HL-60 (cell line): ENCODE data around the gene PDE8A.

Experiments used
- TF ChIP-seq, protein P1 (sequence below): IDR thresholded peaks from one replicate; pipeline ENCODE4 v1.5.1; 2011; ENCODE audit warnings: low read length, control low read depth, inconsistent platforms; ENCODE audit not compliant: insufficient read depth
- TF ChIP-seq, protein P2 (sequence below): IDR thresholded peaks from 2 replicates; pipeline ENCODE4 v1.6.1; 2012; ENCODE audit warnings: low read depth; ENCODE audit not compliant: insufficient replicate concordance

GRCh38 chr15:85124173-85124572 is 142.5 kb downstream of the PDE8A start:
- TF ChIP-seq, protein P1, sequence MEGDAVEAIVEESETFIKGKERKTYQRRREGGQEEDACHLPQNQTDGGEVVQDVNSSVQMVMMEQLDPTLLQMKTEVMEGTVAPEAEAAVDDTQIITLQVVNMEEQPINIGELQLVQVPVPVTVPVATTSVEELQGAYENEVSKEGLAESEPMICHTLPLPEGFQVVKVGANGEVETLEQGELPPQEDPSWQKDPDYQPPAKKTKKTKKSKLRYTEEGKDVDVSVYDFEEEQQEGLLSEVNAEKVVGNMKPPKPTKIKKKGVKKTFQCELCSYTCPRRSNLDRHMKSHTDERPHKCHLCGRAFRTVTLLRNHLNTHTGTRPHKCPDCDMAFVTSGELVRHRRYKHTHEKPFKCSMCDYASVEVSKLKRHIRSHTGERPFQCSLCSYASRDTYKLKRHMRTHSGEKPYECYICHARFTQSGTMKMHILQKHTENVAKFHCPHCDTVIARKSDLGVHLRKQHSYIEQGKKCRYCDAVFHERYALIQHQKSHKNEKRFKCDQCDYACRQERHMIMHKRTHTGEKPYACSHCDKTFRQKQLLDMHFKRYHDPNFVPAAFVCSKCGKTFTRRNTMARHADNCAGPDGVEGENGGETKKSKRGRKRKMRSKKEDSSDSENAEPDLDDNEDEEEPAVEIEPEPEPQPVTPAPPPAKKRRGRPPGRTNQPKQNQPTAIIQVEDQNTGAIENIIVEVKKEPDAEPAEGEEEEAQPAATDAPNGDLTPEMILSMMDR, result no peak
- TF ChIP-seq, protein P2, sequence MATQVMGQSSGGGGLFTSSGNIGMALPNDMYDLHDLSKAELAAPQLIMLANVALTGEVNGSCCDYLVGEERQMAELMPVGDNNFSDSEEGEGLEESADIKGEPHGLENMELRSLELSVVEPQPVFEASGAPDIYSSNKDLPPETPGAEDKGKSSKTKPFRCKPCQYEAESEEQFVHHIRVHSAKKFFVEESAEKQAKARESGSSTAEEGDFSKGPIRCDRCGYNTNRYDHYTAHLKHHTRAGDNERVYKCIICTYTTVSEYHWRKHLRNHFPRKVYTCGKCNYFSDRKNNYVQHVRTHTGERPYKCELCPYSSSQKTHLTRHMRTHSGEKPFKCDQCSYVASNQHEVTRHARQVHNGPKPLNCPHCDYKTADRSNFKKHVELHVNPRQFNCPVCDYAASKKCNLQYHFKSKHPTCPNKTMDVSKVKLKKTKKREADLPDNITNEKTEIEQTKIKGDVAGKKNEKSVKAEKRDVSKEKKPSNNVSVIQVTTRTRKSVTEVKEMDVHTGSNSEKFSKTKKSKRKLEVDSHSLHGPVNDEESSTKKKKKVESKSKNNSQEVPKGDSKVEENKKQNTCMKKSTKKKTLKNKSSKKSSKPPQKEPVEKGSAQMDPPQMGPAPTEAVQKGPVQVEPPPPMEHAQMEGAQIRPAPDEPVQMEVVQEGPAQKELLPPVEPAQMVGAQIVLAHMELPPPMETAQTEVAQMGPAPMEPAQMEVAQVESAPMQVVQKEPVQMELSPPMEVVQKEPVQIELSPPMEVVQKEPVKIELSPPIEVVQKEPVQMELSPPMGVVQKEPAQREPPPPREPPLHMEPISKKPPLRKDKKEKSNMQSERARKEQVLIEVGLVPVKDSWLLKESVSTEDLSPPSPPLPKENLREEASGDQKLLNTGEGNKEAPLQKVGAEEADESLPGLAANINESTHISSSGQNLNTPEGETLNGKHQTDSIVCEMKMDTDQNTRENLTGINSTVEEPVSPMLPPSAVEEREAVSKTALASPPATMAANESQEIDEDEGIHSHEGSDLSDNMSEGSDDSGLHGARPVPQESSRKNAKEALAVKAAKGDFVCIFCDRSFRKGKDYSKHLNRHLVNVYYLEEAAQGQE, result no peak
